Adrenal gland (tissue), 5 donors: ENCODE results near the gene RBMS2.

Source experiments
- CTCF ChIP-seq, 6 experiments: fragments of 450-650 bp in 4 of 6; fragments of 200-600 bp in 2 of 6; sonication (generic) in 1 of 6; IDR thresholded peaks; 1 replicate in 5 of 6; 2 replicates in 1 of 6; pipeline versions ENCODE4 v1.5.1 to v1.8.0; 2016 to 2021; ENCODE audit warnings: antibody characterized with exemption in 6 of 6, mild to moderate bottlenecking in 2 of 6, moderate library complexity in 1 of 6
- POLR2A ChIP-seq, 2 donors: fragments of 450-650 bp; IDR thresholded peaks; one replicate each; pipeline ENCODE4 v1.6.1; 2017; ENCODE audit warnings: antibody characterized with exemption in 2 of 2, mild to moderate bottlenecking in 2 of 2, moderate library complexity in 1 of 2
- donor health status: DM: no; HTN: no; CAD: no.

GRCh38 chr12:56520048-56520447 is 1.6 kb upstream of the RBMS2 start:
- TF ChIP-seq CTCF (IDR thresholded peaks at IDR 0.05), result no peak
- no peak for TF ChIP-seq POLR2A (IDR thresholded peaks at IDR 0.05)
